Measurements from ENCODE around the gene FGFBP3. TPM values are rescaled to one million over a fixed set of nuclear protein-coding genes. Genes with fewer than 3 reads are reported as not detected.

FGFBP3 gene, protein sequence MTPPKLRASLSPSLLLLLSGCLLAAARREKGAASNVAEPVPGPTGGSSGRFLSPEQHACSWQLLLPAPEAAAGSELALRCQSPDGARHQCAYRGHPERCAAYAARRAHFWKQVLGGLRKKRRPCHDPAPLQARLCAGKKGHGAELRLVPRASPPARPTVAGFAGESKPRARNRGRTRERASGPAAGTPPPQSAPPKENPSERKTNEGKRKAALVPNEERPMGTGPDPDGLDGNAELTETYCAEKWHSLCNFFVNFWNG
- 0.25 TPM for polyA plus RNA-seq (2012; ENCODE audit: missing spikeins)

DNA sequence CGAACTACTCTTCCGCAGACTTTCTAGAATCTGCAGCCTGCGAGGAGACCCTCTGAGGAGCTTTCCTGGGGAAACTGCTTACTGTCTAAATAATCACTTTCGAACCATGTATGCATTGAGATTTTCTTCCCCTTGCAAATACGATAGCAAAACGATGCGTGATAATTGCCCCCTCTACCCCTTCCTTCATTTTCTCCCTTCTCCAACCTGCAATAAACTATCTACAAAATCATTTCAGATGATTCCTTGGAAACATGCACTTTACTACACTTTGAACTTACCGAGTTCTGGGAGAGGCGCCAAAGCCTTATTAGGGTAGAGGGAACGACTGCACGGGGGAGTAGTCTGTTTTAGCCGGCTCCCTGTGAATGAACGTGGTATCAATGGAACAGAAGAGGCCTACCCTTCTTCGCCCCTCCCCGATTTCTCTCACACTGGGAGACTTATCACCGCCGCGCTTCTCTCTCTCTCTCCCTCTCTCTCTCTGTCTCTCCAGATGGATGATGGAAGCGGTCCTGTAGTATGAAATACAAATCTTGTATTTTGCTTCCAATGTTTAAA lies at the start of gene FGFBP3:
Gene FGFBP3 (minus strand): TSS at position 370 of the 561 bp plus-strand sequence. CDS start 517 bp downstream, outside the sequence.
- TF ChIP-seq TAF1 (IDR thresholded peaks at IDR 0.05; ENCODE audit: borderline replicate concordance, low read depth, low read length) (no peak), POLR2AphosphoS5 (IDR thresholded peaks at IDR 0.05; ENCODE audit: low read depth, low read length) (no peak), POLR2A (IDR thresholded peaks at IDR 0.05; ENCODE audit: low read depth, low read length) (no peak)
- FAIRE-seq (no peak), DNase-seq (ENCODE audit: insufficient read length) (no peak)

DNA sequence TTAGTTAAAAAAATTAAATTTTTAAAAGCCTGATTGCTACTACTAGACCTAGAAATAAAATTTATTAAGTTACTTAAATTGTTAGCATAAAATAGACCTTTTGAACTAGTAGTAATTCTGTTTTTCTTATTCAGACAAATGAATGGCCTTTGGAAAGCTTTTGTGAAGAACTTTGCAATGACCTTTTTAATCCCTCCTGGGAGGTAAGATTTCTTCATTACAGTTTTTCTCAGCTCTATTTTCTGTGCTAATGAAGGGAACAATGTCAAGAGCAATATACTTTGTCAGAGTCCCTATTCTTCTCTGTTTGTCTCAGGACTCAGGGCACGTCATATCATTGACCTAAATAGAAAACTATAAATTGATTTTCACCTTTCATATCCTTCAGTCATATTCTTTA lies 47.8 kb upstream of the FGFBP3 start:
- no peak for FAIRE-seq
- TF ChIP-seq POLR2AphosphoS5 (IDR thresholded peaks at IDR 0.05; ENCODE audit: low read depth, low read length) (no peak), POLR2A (IDR thresholded peaks at IDR 0.05; ENCODE audit: low read depth, low read length) (no peak), TAF1 (IDR thresholded peaks at IDR 0.05; ENCODE audit: borderline replicate concordance, low read depth, low read length) (no peak)

DNA sequence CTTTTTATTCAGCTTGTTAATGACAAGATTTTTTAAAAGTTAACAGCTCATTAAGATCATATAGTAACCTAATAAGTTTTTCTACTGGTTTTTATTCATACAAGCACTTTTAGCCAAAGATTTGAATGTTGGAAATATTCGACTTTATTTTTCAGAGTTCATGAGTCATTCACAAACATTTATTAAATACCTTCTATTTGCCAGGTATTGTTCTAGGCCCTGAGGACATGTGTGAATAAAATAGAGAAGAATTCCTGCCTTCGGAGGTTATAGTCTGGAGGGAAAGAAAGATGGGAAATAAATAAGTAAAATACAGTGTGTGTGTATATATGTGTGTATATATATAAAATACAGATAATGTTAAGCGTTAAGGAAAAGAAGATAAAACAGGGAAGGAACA lies 45.8 kb upstream of the FGFBP3 start:
- FAIRE-seq (no peak), DNase-seq (ENCODE audit: insufficient read length) (no peak)
- TF ChIP-seq POLR2A (IDR thresholded peaks at IDR 0.05; ENCODE audit: low read depth, low read length) (no peak), POLR2AphosphoS5 (IDR thresholded peaks at IDR 0.05; ENCODE audit: low read depth, low read length) (no peak), TAF1 (IDR thresholded peaks at IDR 0.05; ENCODE audit: borderline replicate concordance, low read depth, low read length) (no peak)

More for the DNA sequence above, 47.8 kb upstream of the FGFBP3 start:
- DNase-seq (ENCODE audit: insufficient read length), result no peak

DNA sequence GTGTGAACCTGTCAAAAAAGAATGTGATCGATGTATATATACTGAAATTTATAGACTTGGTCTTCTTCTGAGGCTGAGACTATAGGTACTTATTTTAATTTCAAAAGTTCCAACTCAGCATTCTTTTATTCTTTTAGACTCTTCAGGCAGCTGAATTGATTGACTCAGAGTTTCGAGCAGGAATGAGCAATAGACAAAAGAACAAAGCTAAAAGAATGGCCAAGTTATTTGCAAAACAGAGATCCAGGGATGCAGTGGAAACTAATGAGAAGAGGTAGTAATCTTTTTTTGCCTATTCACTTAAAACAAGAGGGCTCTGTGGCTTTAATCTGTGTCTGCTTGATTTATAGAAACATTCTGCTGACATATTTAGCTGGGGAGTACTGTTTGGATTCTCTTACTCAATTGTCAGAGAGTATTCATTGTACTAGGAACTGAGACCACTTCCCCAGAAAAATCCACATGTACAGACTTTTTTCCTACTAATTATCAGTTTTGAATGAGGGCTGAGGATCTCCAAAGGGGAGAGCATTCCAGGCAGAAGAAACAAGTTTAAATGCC lies 44.4 kb upstream of the FGFBP3 start:
- TF ChIP-seq POLR2AphosphoS5 (IDR thresholded peaks at IDR 0.05; ENCODE audit: low read depth, low read length) (no peak), POLR2A (IDR thresholded peaks at IDR 0.05; ENCODE audit: low read depth, low read length) (no peak), TAF1 (IDR thresholded peaks at IDR 0.05; ENCODE audit: borderline replicate concordance, low read depth, low read length) (no peak)
- no peak for FAIRE-seq

DNA sequence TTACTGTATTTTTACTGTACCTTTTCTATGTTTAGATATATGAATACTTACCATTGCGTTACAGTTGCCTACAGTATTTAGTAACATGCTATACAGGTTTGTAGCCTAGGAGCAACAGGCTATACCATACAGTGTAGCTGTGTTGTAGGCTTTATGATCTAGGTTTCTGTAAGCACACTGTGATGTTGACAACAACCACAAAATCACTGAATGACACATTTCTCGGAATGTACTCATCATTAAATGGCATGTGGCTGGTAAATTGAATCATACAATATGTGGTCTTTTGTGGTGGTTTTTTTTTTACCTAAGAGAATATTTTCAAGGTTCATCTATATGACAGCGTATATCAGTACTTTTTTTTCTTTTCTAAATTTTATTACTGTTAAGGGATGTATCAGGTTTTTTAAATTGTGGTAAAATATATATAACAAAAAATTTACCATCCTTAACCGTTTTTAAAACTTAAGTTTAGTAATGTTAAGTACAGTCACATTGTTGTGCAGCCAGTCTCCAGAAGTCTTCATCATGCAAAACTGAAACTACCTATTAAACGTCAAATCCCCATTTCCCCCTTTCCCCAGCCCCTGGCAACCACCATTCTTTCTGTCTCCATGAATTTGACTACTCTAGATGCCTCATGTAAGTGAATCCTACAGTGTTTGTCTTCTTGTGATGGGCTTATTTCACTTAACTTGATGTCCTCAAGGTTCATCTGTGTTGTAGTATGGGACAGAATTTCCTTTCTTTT lies 35.8 kb upstream of the FGFBP3 start:
- FAIRE-seq, result no peak
- TF ChIP-seq POLR2A (IDR thresholded peaks at IDR 0.05; ENCODE audit: low read depth, low read length) (no peak), TAF1 (IDR thresholded peaks at IDR 0.05; ENCODE audit: borderline replicate concordance, low read depth, low read length) (no peak)
- DNase-seq (ENCODE audit: insufficient read length), result no peak

More for the DNA sequence above, 44.4 kb upstream of the FGFBP3 start:
- no peak for DNase-seq (ENCODE audit: insufficient read length)

DNA sequence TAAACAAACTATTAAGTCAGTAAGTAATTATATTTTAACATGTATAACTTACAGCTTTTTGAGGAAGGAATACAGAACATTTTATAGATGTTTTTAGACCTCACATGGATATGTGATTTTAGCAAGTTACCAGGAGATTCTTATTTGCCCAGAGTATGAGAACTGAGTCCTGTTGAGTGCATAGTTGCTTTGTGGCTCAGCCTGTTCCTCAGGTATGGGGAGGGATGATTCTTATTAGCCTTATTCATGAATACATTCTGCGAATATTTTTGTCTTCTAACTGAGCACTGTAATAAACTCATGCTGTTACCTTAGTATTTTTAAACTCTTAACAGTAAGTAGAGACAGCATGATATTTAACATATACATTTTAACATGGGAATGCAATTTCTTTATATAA lies 32.1 kb upstream of the FGFBP3 start:
- FAIRE-seq, result peak; percentile 44
- DNase-seq (ENCODE audit: insufficient read length), result no peak
- TF ChIP-seq TAF1 (IDR thresholded peaks at IDR 0.05; ENCODE audit: borderline replicate concordance, low read depth, low read length), result no peak
- no peak for TF ChIP-seq POLR2A (IDR thresholded peaks at IDR 0.05; ENCODE audit: low read depth, low read length)
- TF ChIP-seq POLR2AphosphoS5 (IDR thresholded peaks at IDR 0.05; ENCODE audit: low read depth, low read length), result no peak

DNA sequence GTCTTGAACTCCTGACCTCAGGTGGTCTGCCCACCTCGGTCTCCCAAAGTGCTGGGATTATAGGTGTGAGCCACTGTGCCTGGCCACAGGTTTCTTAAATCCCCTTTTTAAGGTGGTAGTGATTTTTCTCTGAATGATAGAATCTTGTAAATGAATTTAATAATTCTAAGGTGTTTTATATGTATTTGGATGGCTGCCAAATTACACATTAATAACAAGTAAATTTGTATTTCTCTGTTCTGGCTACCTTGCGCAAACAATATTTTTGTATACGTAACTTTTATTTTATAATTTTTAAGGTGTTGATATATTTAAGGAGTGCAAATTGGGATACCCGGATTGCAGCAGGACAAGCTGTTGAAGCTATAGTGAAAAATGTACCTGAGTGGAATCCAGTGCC lies 30.4 kb upstream of the FGFBP3 start:
- FAIRE-seq, result no peak
- no peak for DNase-seq (ENCODE audit: insufficient read length)
- TF ChIP-seq POLR2AphosphoS5 (IDR thresholded peaks at IDR 0.05; ENCODE audit: low read depth, low read length), result no peak
- TF ChIP-seq TAF1 (IDR thresholded peaks at IDR 0.05; ENCODE audit: borderline replicate concordance, low read depth, low read length), result no peak
- no peak for TF ChIP-seq POLR2A (IDR thresholded peaks at IDR 0.05; ENCODE audit: low read depth, low read length)

DNA sequence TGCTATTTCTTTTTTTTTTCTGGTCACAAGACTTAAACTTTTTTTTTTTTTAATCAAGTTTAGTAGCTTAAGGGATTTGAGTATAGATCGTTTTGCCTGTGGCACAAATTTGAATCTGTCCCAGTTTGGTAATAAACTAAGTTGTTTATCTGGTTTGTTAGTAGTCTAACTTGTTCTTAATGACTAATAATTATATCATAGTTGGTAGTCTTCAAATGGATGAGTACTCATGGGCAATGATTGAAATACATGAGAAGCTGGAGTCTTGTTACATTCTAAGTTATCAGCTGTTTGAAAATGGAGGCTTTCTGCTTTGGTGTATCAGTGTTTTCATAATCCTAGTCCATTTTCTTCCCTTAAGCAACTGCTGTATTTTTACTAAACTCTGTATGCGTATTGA lies 26.6 kb upstream of the FGFBP3 start:
- FAIRE-seq, result no peak
- no peak for TF ChIP-seq POLR2A (IDR thresholded peaks at IDR 0.05; ENCODE audit: low read depth, low read length)
- DNase-seq (ENCODE audit: insufficient read length), result no peak

DNA sequence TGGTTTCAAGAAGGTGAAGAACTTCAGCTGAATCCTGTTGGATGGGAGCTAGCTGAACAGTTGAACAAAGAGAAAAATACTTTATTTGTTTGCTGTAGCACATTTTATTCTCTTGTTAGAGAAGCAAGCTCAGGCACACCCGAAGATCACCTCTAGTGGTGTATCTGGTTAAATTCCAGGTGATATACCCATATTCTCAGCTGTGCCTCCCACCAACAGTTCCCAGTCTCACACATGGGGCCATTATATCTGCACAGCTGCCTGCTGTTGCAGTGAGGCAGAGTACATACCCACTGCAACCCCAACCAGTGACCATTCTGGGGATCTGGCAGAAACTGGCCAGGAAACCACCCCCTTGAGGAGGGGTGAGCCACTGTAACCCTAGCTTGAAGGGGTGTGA lies 23.5 kb upstream of the FGFBP3 start:
- DNase-seq (ENCODE audit: insufficient read length), result no peak
- TF ChIP-seq POLR2AphosphoS5 (IDR thresholded peaks at IDR 0.05; ENCODE audit: low read depth, low read length) (no peak), POLR2A (IDR thresholded peaks at IDR 0.05; ENCODE audit: low read depth, low read length) (no peak), TAF1 (IDR thresholded peaks at IDR 0.05; ENCODE audit: borderline replicate concordance, low read depth, low read length) (no peak)
- no peak for FAIRE-seq

DNA sequence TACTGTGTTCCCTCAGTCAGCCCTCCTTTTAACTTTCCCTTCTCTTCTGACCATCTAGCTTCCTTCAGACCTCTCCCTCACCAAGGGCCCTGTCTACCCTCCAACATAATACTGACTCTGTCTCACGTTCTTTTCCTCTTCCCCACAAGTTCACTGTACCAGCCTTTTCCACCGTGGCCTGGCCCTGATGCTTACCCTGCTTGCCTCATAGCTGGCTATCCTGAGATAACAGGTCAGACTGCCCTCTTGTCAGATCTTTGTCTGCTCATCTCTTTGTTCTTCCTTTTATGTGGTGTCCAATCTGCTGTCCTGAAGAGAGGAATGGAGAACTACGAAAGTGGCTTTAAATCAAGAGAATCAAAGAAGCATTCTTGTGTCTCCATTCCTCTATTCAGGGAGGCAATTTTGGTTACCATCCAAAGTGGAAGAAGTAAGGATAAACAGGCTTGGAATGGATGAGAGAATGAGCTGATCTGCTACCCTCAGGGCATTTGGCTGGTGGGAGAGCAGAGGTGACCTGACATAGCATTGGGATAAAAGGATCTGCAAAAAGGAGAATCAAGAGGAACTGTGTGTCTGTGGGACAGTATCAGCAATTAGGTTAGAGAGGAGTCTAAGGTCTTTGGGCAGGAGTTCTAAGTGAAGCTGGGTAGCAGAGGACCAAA lies 22.4 kb upstream of the FGFBP3 start:
- DNase-seq (ENCODE audit: insufficient read length) (no peak), FAIRE-seq (no peak)
- TF ChIP-seq POLR2AphosphoS5 (IDR thresholded peaks at IDR 0.05; ENCODE audit: low read depth, low read length) (no peak), POLR2A (IDR thresholded peaks at IDR 0.05; ENCODE audit: low read depth, low read length) (no peak), TAF1 (IDR thresholded peaks at IDR 0.05; ENCODE audit: borderline replicate concordance, low read depth, low read length) (no peak)

DNA sequence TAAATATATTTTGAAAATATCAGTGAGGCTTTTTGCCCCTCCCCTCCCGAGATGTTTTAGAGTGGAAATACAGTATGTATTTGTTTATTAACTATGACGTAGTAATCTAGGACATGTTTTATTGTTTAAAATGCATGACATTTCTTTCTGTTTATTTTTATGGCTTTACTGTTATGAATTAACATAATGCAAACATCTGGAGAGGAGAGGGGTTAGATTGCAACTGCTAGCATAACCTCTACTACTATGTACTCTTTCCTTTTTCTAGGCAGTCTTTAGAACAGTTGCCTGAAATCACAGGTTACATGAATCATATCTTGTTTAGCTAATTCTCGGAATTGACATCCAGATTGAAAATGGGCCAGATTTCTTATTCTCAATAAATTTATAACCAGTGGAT lies 21.7 kb upstream of the FGFBP3 start:
- no peak for TF ChIP-seq POLR2A (IDR thresholded peaks at IDR 0.05; ENCODE audit: low read depth, low read length)
- no peak for TF ChIP-seq TAF1 (IDR thresholded peaks at IDR 0.05; ENCODE audit: borderline replicate concordance, low read depth, low read length)
- TF ChIP-seq POLR2AphosphoS5 (IDR thresholded peaks at IDR 0.05; ENCODE audit: low read depth, low read length), result no peak
- no peak for FAIRE-seq
- no peak for DNase-seq (ENCODE audit: insufficient read length)
